Measurements from ENCODE around the gene GRID1. TPM values are rescaled to one million over a fixed set of nuclear protein-coding genes. Genes with fewer than 3 reads are reported as not detected.

Gene GRID1
- total and polyA plus RNA-seq, 7 experiments from 2014 or later = not detected

DNA sequence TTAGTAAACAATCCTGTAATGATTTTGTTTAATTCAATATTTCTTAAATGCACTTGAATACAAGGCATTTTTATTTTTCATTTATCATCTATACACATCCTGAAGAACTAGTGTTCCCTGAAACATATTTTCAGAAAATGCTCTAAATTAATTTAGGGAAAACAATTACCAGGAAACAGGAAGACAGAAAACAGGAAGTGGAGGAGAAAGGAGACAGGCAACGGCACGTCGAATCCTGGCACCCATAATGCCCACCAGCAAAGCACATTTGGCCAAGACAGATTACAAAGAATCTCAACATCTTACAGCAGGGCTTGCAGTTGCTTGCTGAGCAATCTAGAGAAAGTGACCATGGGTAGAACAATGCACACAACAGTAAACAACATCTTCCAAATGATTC is 571.1 kb downstream of the GRID1 start:
- CTCF ChIA-PET = no interaction called here
- Mint-ChIP-seq H3K4me1 (peaks cover 0 to 6% (median 4%) of the 10 kb centered on the region in 7 donors), H3K4me3 (peak overlapping the region in 1 of 10 donors; percentile 9), H3K9me3 (peaks cover 0 to 4% (median 0%) of the 10 kb centered on the region in 11 donors), H3K27me3 (peaks cover 0 to 38% (median 24%) of the 10 kb centered on the region in 5 donors), H3K27ac (no peak overlapping the region), H3K36me3 (no peaks in the 10 kb centered on the region)
- H3K27me3 ChIP-seq (ENCODE audit: control insufficient read depth in 2 of 2, insufficient read depth in 2 of 2, low read length in 2 of 2) = peaks cover 4% of the 10 kb centered on the region in 2 donors
- DNase-seq (no peak), ATAC-seq (no peak)
- H3K9me3 ChIP-seq (ENCODE audit: control insufficient read depth in 2 of 3, low read length in 3 of 3) = no peaks in the 10 kb centered on the region
- no peak overlapping the region for H3K27ac ChIP-seq (ENCODE audit: low read depth, low read length)
- POLR2A ChIA-PET = no interaction called here
- intact Hi-C loops (cut with micrococcal nuclease) = no loop called here
- no peak overlapping the region for H3K4me3 ChIP-seq (ENCODE audit: low read length)
- no peaks in the 10 kb centered on the region for H3K36me3 ChIP-seq (ENCODE audit: control insufficient read depth in 2 of 3, insufficient read depth in 3 of 3, low read length in 3 of 3)
- H3K4me1 ChIP-seq (ENCODE audit: control insufficient read depth in 2 of 2, insufficient read depth in 2 of 2, low read length in 2 of 2) = no peaks in the 10 kb centered on the region

DNA sequence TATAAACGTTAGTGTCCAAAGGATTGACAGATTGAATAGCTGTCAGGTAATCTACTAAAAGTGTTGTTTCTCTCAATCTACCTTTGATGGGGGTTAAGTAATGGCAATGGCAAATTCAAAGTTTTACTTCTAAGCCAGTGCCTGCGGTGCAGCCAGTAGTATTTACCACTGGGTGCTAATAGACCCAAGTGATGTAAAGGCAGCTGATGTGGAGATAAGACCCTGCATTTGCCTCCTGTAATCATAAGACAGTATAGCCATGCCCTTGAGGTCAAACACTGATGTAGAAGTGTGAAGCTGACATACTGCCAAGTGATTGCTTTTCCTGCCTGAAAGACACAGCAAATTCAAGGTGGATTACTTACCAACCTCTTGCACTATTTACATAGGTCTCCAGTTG is 572.0 kb downstream of the GRID1 start:
- Histone ChIP-seq H3K27me3 (ENCODE audit: control insufficient read depth in 2 of 2, insufficient read depth in 2 of 2, low read length in 2 of 2) (peaks cover 0 to 4% of the 10 kb centered on the region in 2 donors), H3K9me3 (ENCODE audit: control insufficient read depth in 2 of 3, low read length in 3 of 3) (no peaks in the 10 kb centered on the region), H3K27ac (ENCODE audit: low read depth, low read length) (no peak overlapping the region), H3K36me3 (ENCODE audit: control insufficient read depth in 2 of 3, insufficient read depth in 3 of 3, low read length in 3 of 3) (no peaks in the 10 kb centered on the region), H3K4me3 (ENCODE audit: low read length) (no peak overlapping the region), H3K4me1 (ENCODE audit: control insufficient read depth in 2 of 2, insufficient read depth in 2 of 2, low read length in 2 of 2) (no peaks in the 10 kb centered on the region)
- Mint-ChIP-seq H3K4me3 (no peak overlapping the region), H3K4me1 (peaks cover 0 to 6% (median 4%) of the 10 kb centered on the region in 7 donors), H3K9me3 (peaks cover 0 to 4% (median 0%) of the 10 kb centered on the region in 11 donors), H3K27me3 (peaks cover 0 to 32% (median 23%) of the 10 kb centered on the region in 5 donors), H3K27ac (no peak overlapping the region), H3K36me3 (no peaks in the 10 kb centered on the region)
- ChIA-PET POLR2A (no interaction called here), CTCF (interaction anchor here (0.8 kb wide), 1 partner anchor 248 kb away, joined by 3 read pairs; no protein-coding TSS in a partner anchor)
- no peak for DNase-seq
- no peak for ATAC-seq
- intact Hi-C loops (cut with micrococcal nuclease) = no loop called here

DNA sequence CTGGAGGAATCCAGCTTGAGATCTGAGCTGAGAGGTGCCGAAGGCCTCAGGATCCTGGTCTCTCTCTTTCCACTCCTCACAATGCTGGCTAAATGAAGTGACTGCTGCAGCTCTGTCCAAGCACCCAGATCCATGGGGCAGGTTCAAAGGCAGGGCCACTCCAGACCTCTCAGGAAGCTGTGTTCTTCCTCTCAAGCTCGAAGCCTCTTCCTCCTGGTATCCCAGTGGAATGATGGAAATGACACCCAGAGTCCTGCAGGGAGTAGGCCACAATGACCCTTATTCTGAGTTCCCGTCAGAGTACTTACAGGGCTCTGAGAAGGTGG is 574.1 kb downstream of the GRID1 start:
- intact Hi-C loops (cut with micrococcal nuclease) = no loop called here
- ATAC-seq = no peak
- Mint-ChIP-seq H3K9me3 (no peaks in the 10 kb centered on the region), H3K4me1 (peaks cover 0 to 6% (median 4%) of the 10 kb centered on the region in 7 donors), H3K36me3 (no peaks in the 10 kb centered on the region), H3K4me3 (no peak overlapping the region), H3K27me3 (peaks cover 0 to 13% (median 9%) of the 10 kb centered on the region in 5 donors), H3K27ac (no peak overlapping the region)
- Histone ChIP-seq H3K4me3 (ENCODE audit: low read length) (no peak overlapping the region), H3K36me3 (ENCODE audit: control insufficient read depth in 2 of 3, insufficient read depth in 3 of 3, low read length in 3 of 3) (no peaks in the 10 kb centered on the region), H3K27me3 (ENCODE audit: control insufficient read depth in 2 of 2, insufficient read depth in 2 of 2, low read length in 2 of 2) (no peaks in the 10 kb centered on the region), H3K27ac (ENCODE audit: low read depth, low read length) (no peak overlapping the region), H3K4me1 (ENCODE audit: control insufficient read depth in 2 of 2, insufficient read depth in 2 of 2, low read length in 2 of 2) (no peaks in the 10 kb centered on the region), H3K9me3 (ENCODE audit: control insufficient read depth in 2 of 3, low read length in 3 of 3) (no peaks in the 10 kb centered on the region)
- DNase-seq = no peak
- ChIA-PET CTCF (no interaction called here), POLR2A (no interaction called here)

DNA sequence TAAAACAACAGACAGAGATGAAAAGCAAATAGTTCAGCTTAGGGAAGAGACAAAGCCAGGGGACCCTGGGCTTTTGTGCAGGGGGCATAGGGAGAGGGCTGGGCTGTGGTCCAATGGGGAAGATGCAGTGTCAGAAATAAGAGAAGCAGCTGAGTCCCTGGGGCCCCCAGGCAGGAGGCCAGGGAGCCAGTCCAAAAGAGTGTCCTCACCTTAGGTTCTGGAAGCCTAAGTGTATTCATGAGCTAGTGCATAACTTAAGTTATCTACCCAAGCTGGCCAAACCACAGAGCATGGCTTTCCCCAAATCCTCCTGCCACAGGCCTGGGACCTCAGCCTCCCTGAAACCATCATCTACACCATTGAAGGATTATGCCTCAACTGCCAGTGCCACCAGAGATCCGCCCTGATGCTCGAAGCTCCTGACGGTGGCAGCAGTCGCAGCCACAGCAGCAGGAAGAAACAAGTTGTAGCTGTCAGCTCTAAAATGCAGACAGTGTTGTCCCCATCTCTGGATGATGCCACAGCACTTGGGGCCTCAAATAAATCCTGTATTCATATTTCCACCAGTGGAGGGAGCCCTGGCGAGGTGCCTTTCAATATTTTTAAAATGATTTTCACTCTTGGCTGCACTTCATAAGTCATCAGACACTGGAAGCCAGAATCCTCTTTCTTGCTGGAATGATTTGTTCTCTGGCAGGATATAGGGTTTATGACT is 574.6 kb downstream of the GRID1 start:
- no peaks in the 10 kb centered on the region for H3K9me3 Mint-ChIP-seq
- intact Hi-C loops (cut with micrococcal nuclease) = no loop called here
- peaks cover 0 to 6% (median 4%) of the 10 kb centered on the region in 7 donors for H3K4me1 Mint-ChIP-seq
- Histone ChIP-seq H3K4me1 (ENCODE audit: control insufficient read depth in 2 of 2, insufficient read depth in 2 of 2, low read length in 2 of 2) (no peaks in the 10 kb centered on the region), H3K36me3 (ENCODE audit: control insufficient read depth in 2 of 3, insufficient read depth in 3 of 3, low read length in 3 of 3) (no peaks in the 10 kb centered on the region), H3K27me3 (ENCODE audit: control insufficient read depth in 2 of 2, insufficient read depth in 2 of 2, low read length in 2 of 2) (no peaks in the 10 kb centered on the region), H3K9me3 (ENCODE audit: control insufficient read depth in 2 of 3, low read length in 3 of 3) (no peaks in the 10 kb centered on the region), H3K27ac (ENCODE audit: low read depth, low read length) (no peak overlapping the region), H3K4me3 (ENCODE audit: low read length) (no peak overlapping the region)
- ChIA-PET POLR2A (no interaction called here), CTCF (no interaction called here)
- peaks cover 0 to 12% (median 9%) of the 10 kb centered on the region in 5 donors for H3K27me3 Mint-ChIP-seq
- no peak overlapping the region for H3K4me3 Mint-ChIP-seq
- peak overlapping the region in 1 of 9 donors; percentile 50 for H3K27ac Mint-ChIP-seq
- no peak for ATAC-seq
- DNase-seq = no peak
- no peaks in the 10 kb centered on the region for H3K36me3 Mint-ChIP-seq

DNA sequence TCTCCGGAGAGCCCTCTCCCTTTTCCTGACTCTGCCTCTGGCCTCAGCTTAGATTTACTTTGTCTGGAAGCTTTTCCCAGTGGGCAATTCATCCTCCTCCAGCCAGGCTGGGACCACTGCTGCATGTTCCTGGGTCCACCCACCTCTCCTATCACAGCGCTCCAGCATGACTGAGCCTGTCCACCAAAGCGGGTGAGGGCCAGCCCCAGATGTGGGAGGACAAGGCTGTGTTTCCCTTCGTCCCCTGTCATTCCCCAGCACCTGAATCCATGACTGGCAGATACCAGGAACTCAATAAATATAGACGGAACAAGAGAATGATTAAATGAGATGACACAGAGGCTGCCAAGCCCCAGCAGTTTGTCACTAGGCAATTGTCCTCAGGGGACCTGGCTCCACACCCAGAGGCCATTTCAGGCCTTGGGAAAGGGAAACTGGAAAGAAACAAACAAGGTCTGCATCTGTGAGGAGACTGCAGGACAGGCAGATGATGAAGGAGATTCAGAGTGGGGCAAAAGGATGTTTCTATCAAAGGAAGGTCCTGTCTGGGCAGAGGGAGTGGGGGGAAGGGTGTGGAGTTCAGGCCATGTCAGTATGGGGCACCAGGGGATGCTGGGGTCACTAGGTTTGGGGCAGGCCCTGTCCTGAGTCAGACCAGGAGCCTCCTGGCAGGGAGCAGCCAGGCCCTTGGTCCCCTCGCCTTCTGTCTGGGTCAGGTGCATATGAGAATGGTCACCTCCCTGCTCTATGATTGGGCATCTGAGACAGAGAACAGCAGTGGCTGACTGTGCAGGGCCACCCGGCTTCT is 576.4 kb downstream of the GRID1 start:
- H3K4me1 Mint-ChIP-seq = no peaks in the 10 kb centered on the region
- H3K27ac Mint-ChIP-seq = no peak overlapping the region
- Histone ChIP-seq H3K27me3 (ENCODE audit: control insufficient read depth in 2 of 2, insufficient read depth in 2 of 2, low read length in 2 of 2) (no peaks in the 10 kb centered on the region), H3K9me3 (ENCODE audit: control insufficient read depth in 2 of 3, low read length in 3 of 3) (no peaks in the 10 kb centered on the region), H3K4me1 (ENCODE audit: control insufficient read depth in 2 of 2, insufficient read depth in 2 of 2, low read length in 2 of 2) (no peaks in the 10 kb centered on the region), H3K4me3 (ENCODE audit: low read length) (no peak overlapping the region), H3K27ac (ENCODE audit: low read depth, low read length) (no peak overlapping the region), H3K36me3 (ENCODE audit: control insufficient read depth in 2 of 3, insufficient read depth in 3 of 3, low read length in 3 of 3) (no peaks in the 10 kb centered on the region)
- no peaks in the 10 kb centered on the region for H3K9me3 Mint-ChIP-seq
- H3K27me3 Mint-ChIP-seq = peaks cover 0 to 6% (median 4%) of the 10 kb centered on the region in 5 donors
- DNase-seq (no peak), ATAC-seq (no peak)
- intact Hi-C loops (cut with micrococcal nuclease) = loop anchor here in 1 of 2 donors (10.0 kb wide), 1 partner anchor 245 kb away; no protein-coding TSS in a partner anchor
- POLR2A ChIA-PET = no interaction called here
- no peaks in the 10 kb centered on the region for H3K36me3 Mint-ChIP-seq
- CTCF ChIA-PET = no interaction called here
- no peak overlapping the region for H3K4me3 Mint-ChIP-seq

DNA sequence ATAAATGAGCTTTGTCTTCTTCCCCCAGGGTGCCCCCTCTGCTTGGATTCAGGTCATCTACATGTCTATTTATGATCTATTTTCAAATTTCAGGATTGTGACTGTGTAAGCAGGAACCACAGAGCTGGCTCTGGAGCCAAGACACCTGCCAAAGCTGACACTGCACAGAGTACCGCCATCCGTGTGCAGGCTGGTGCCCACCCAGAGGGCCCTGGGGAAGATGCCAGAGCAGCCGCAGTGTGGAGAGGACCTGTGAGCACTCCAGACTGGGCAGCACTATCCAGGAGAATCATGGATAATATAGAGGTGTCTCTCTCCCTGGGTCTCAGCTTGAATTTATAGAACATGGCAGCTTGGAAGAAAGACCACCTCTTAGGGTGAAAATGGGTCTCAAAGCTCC is 577.5 kb downstream of the GRID1 start:
- Histone ChIP-seq H3K27ac (ENCODE audit: low read depth, low read length) (no peak overlapping the region), H3K9me3 (ENCODE audit: control insufficient read depth in 2 of 3, low read length in 3 of 3) (no peaks in the 10 kb centered on the region), H3K36me3 (ENCODE audit: control insufficient read depth in 2 of 3, insufficient read depth in 3 of 3, low read length in 3 of 3) (no peaks in the 10 kb centered on the region), H3K4me1 (ENCODE audit: control insufficient read depth in 2 of 2, insufficient read depth in 2 of 2, low read length in 2 of 2) (no peaks in the 10 kb centered on the region), H3K27me3 (ENCODE audit: control insufficient read depth in 2 of 2, insufficient read depth in 2 of 2, low read length in 2 of 2) (no peaks in the 10 kb centered on the region), H3K4me3 (ENCODE audit: low read length) (no peak overlapping the region)
- ATAC-seq (no peak), DNase-seq (no peak)
- Mint-ChIP-seq H3K9me3 (no peaks in the 10 kb centered on the region), H3K4me3 (no peak overlapping the region), H3K27me3 (peaks cover 0 to 6% (median 4%) of the 10 kb centered on the region in 5 donors), H3K36me3 (no peaks in the 10 kb centered on the region), H3K4me1 (no peaks in the 10 kb centered on the region), H3K27ac (no peak overlapping the region)
- ChIA-PET POLR2A (no interaction called here), CTCF (no interaction called here)
- intact Hi-C loops (cut with micrococcal nuclease) = loop anchor here in 1 of 2 donors (10.0 kb wide), 1 partner anchor 244 kb away; no protein-coding TSS in a partner anchor
